BJ (cell line): ENCODE measurements around the gene TCAF1. TPM values are rescaled to one million over a fixed set of nuclear protein-coding genes. Genes with fewer than 3 reads are reported as not detected.
A peak's percentile ranks its signal among the peaks of the same experiment; 100 is the strongest.

Experiments used
- CTCF ChIA-PET: fragments of 350-600 bp; formaldehyde crosslinking; extraction: SDS; loops from one replicate; lab custom pipeline; 2021; ENCODE audit warnings: antibody characterized with exemption, inconsistent platforms; lab: Yijun Ruan, JAX
- POLR2A ChIA-PET: fragments of 300-600 bp; sonication (Branson Sonifier 250); formaldehyde crosslinking; extraction: SDS; loops from one replicate; lab custom pipeline; 2021; ENCODE audit warnings: antibody characterized with exemption; lab: Charles Lee
- DNase-seq: peaks from one replicate; pipeline ENCODE4 v3.0.0-alpha.2; 2011; ENCODE audit warnings: low read depth
- H3K27me3 ChIP-seq: 2 replicates; pipeline ENCODE4 v1.6.0; 2011; ENCODE audit warnings: low read length; ENCODE audit not compliant: control insufficient read depth, insufficient read depth
- H3K36me3 ChIP-seq: 2 replicates; pipeline ENCODE4 v1.5.1; 2011; ENCODE audit warnings: low read length; ENCODE audit not compliant: control insufficient read depth, insufficient read depth
- H3K4me3 ChIP-seq: 2 replicates; pipeline ENCODE4 v1.5.1; 2011; ENCODE audit warnings: low read depth, mild to moderate bottlenecking, control low read depth, low read length
- polyA plus RNA-seq: library from polyadenylated mRNA; depleted of rRNA; stranded (reverse); fragments of >200 nt; gene quantifications from 2 replicates; pipeline ENCODE4 v1.2.3, GENCODE V29; 2011
- TF ChIP-seq, protein P1 (sequence below): IDR thresholded peaks from 2 replicates; pipeline ENCODE4 v1.5.1; 2011; ENCODE audit warnings: low read depth, mild to moderate bottlenecking, control low read depth, inconsistent platforms, low read length, moderate library complexity; ENCODE audit not compliant: insufficient read depth

The TCAF1 gene
- polyA plus RNA-seq, 1 experiment = 55.2 TPM

- POLR2A ChIA-PET = no interaction called here
Observed at GRCh38 chr7:143892527-143893300, 9.3 kb downstream of the TCAF1 start.

DNA sequence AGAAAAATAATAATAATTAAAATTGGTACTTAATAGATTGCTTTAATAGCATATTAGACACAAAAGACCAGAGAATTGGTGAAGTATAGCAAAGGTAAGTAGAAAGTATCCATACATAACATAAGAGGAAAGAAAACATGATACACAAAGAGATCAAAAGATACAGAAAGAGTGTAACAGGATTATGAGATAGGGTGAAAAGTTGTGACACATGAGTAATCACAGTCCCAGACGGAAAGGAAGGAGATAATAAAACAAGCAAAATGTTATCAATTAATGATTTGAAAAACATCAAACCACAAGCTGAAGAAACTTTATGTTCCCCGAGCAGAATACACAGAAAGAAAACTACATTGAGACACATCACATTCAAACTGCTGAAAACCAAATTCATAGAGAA lies 10.5 kb downstream of the TCAF1 start:
- DNase-seq = no peak
- ChIA-PET CTCF (interaction anchor here (1.3 to 1.9 kb wide), 2 partner anchors 9 to 120 kb away, joined by 6 to 7 read pairs; no protein-coding TSS in a partner anchor), POLR2A (no interaction called here)
- no peak overlapping the region for H3K4me3 ChIP-seq
- no peaks in the 10 kb centered on the region for H3K27me3 ChIP-seq
- no peaks in the 10 kb centered on the region for H3K36me3 ChIP-seq
- TF ChIP-seq, protein P1, sequence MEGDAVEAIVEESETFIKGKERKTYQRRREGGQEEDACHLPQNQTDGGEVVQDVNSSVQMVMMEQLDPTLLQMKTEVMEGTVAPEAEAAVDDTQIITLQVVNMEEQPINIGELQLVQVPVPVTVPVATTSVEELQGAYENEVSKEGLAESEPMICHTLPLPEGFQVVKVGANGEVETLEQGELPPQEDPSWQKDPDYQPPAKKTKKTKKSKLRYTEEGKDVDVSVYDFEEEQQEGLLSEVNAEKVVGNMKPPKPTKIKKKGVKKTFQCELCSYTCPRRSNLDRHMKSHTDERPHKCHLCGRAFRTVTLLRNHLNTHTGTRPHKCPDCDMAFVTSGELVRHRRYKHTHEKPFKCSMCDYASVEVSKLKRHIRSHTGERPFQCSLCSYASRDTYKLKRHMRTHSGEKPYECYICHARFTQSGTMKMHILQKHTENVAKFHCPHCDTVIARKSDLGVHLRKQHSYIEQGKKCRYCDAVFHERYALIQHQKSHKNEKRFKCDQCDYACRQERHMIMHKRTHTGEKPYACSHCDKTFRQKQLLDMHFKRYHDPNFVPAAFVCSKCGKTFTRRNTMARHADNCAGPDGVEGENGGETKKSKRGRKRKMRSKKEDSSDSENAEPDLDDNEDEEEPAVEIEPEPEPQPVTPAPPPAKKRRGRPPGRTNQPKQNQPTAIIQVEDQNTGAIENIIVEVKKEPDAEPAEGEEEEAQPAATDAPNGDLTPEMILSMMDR = no peak

More at GRCh38 chr7:143892527-143893300, 9.3 kb downstream of the TCAF1 start:
- Histone ChIP-seq H3K36me3 (no peaks in the 10 kb centered on the region), H3K4me3 (no peak overlapping the region), H3K27me3 (no peaks in the 10 kb centered on the region)
- CTCF ChIA-PET = interaction anchor here (1.3 to 1.9 kb wide), 3 partner anchors 8 to 119 kb away, joined by 6 to 7 read pairs (median 6); no protein-coding TSS in a partner anchor
- DNase-seq = no peak
- TF ChIP-seq, protein P1 = peak; percentile 29; the same call in 1 of the 2 replicates

DNA sequence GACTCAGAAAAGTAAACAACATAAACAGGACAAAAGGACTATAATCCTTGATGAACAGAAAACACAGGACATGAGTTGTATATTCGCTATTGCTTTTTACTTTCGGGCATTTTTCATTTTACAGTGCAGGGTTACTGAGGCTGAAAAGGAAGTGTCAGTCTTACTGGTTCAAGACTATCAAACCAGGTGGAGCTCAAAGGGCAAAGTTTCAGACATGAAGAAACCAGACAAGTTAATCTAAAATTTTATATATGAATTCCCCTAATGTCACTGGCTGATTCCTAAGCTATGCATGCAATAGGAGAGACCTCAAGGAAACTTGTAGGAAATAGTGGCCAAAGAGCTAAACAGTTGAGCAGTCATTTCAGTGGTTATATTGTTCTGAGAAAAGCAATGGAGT lies 11.4 kb downstream of the TCAF1 start:
- POLR2A ChIA-PET = no interaction called here
- H3K4me3 ChIP-seq = no peak overlapping the region
- H3K27me3 ChIP-seq = no peaks in the 10 kb centered on the region
- TF ChIP-seq, protein P1 = no peak
- no peak for DNase-seq
- no peaks in the 10 kb centered on the region for H3K36me3 ChIP-seq
- CTCF ChIA-PET = no interaction called here

- TF ChIP-seq, protein P1 = no peak
- no peak for DNase-seq
- CTCF ChIA-PET = no interaction called here
- Histone ChIP-seq H3K27me3 (no peaks in the 10 kb centered on the region), H3K4me3 (no peak overlapping the region), H3K36me3 (no peaks in the 10 kb centered on the region)
- POLR2A ChIA-PET = no interaction called here
Observed at GRCh38 chr7:143889068-143889467, 12.9 kb downstream of the TCAF1 start.

DNA sequence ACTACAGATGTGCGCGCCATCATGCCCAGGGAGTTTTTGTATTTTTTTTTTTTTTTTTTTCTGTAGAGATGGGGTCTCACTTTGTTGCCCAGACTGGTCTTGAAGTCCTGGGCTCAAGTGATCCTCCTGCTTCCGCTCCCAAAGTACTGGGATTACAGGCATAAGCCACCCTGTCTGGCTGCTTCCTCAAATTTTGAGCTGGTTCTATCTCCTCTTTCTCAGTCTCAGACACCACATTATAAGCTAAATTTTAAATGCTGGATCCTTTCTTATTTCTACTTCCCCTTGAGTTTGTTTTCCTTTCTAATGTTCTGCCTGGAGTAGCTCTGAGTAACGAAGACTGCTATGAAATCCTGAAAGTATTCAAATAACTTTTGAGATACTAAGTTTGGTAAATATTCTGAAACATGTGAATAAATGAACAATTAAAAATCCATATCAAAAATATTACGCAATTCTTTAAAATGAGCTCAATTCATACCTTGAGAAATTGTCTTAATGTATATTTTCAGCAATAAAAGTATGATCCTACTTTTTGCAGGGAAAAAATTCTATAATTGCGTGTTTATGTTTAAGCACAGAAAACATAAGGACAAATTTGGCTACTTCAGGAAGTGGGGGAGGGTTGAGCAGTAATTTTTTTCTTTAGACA lies 15.0 kb downstream of the TCAF1 start:
- ChIA-PET CTCF (interaction anchor here (0.9 kb wide), 1 partner anchor 11 kb away, joined by 5 read pairs; no protein-coding TSS in a partner anchor), POLR2A (no interaction called here)
- Histone ChIP-seq H3K27me3 (no peaks in the 10 kb centered on the region), H3K36me3 (no peaks in the 10 kb centered on the region), H3K4me3 (no peak overlapping the region)
- no peak for DNase-seq
- TF ChIP-seq, protein P1 = no peak
